Pancreas (tissue), 10 donors: ENCODE data around the gene MPRIP. TPM values are rescaled to one million over a fixed set of nuclear protein-coding genes. Genes with fewer than 3 reads are reported as not detected.

ENCODE experiments used
- ATAC-seq, 4 donors: fragments of 200-7000 bp; cut with Tn5 transposase; one replicate each; pipeline versions ENCODE4 v1.8.0 to v1.9.1; 2020; ENCODE audit warnings: mild to moderate bottlenecking in 4 of 4, moderate library complexity in 4 of 4
- DNase-seq, 6 donors: peaks; one replicate each; pipeline ENCODE4 v3.0.0-alpha.2; 2020
- FAIRE-seq: peaks from 2 replicates; lab custom pipeline; 2012; peaks lifted over from hg19 to GRCh38; lab: Jason Lieb, UNC
- H3K27ac ChIP-seq, 4 donors: fragments of 200-600 bp; sonication (generic); 1 replicate in 3 of 4; 2 replicates in 1 of 4; pipeline versions ENCODE4 v1.5.0 to v1.8.0; 2020
- H3K27me3 ChIP-seq, 4 donors: fragments of 200-600 bp; one replicate each; pipeline ENCODE4 v1.8.0; 2021
- H3K36me3 ChIP-seq, 3 donors: fragments of 200-600 bp; sonication (generic) in 1 of 3; one replicate each; pipeline versions ENCODE4 v1.5.0 to v1.8.0; 2020 to 2021
- H3K4me1 ChIP-seq, 3 donors: fragments of 200-600 bp; one replicate each; pipeline ENCODE4 v1.8.0; 2021
- H3K4me3 ChIP-seq, 4 donors: fragments of 200-600 bp; sonication (generic) in 2 of 4; one replicate each; pipeline versions ENCODE4 v1.5.0 to v1.8.0; 2020 to 2021
- H3K9me3 ChIP-seq, 4 donors: fragments of 200-600 bp; one replicate each; pipeline ENCODE4 v1.8.0; 2021
- WGBS, 2 donors: extraction: QIAGEN DNeasy Blood & Tissue Kit; methylation state at CpG; one replicate each; pipeline ENCODE4 v1.1.7; 2013; 5-methylcytosine and 5-hydroxymethylcytosine counted together
- intact Hi-C, 3 donors: fragments of 100-400 bp; cut with DNase I; formaldehyde crosslinking; loops; one replicate each; pipeline versions ENCODE4 v1.11.1 to v1.14.2; 2022
- polyA plus RNA-seq, 2 donors: library from polyadenylated mRNA; stranded (reverse); fragments of 200-250 nt; gene quantifications; one replicate each; pipeline ENCODE4 v1.2.3, GENCODE V29; 2013
- total RNA-seq, 6 donors: library from RNA; stranded (reverse); fragmentation: NEBNext Ultra II Directional in 4 of 6; extraction: Animal tissue kit (Norgen Biotek cat#: 25700) in 4 of 6; gene quantifications; one replicate each; pipeline versions ENCODE4 v1.2.1 to v1.2.4, GENCODE V29; 2021 to 2023
- TF ChIP-seq, protein P1 (sequence below), 4 donors: fragments of 200-600 bp; sonication (generic) in 3 of 4; IDR thresholded peaks; one replicate each; pipeline versions ENCODE4 v1.5.0 to v1.8.0; 2021; ENCODE audit warnings: antibody characterized with exemption in 4 of 4
- donor health status: healthy with polysubstance abuse.
- donor health status: DM: no; HTN: no; CAD: no; lungs with moderate emphysema.
- donor health status: DM: no; HTN: no; CAD: no.
- donor health status: control.
- donor health status: control.
- donor health status: Bipolar disorder and iron deficiency.
- donor health status: DM: yes; HTN: yes; CAD: no.
- donor health status: DM: no; HTN: no; CAD: no.
- donor health status: DM: no; HTN: no; CAD: no.
- donor health status: DM: yes; HTN: yes; CAD: no.

MPRIP gene
- total and polyA plus RNA-seq, 8 donors = 91.8 to 242 (median 107) TPM

DNA sequence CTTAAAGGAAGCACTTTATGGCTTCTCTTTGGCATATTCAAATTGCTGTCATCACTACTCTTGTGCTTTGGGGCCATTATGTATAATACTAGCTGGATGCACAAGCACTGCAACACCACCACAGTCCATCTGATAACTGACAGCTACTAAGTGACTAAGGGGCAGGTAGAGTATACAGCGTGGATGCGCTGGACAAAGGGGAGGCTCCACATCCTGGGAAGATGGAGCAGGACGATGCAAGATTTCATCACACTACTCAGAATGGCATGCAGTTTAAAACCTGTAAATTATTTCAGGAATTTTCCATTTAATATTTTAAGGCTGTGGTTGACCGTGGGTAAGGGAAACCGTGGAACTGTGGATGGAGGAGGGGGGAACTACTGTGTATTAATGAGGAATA is 25.0 kb downstream of the MPRIP start:
- no peaks in the 10 kb centered on the region for H3K27me3 ChIP-seq
- intact Hi-C loops = no loop called here
- TF ChIP-seq, protein P1, sequence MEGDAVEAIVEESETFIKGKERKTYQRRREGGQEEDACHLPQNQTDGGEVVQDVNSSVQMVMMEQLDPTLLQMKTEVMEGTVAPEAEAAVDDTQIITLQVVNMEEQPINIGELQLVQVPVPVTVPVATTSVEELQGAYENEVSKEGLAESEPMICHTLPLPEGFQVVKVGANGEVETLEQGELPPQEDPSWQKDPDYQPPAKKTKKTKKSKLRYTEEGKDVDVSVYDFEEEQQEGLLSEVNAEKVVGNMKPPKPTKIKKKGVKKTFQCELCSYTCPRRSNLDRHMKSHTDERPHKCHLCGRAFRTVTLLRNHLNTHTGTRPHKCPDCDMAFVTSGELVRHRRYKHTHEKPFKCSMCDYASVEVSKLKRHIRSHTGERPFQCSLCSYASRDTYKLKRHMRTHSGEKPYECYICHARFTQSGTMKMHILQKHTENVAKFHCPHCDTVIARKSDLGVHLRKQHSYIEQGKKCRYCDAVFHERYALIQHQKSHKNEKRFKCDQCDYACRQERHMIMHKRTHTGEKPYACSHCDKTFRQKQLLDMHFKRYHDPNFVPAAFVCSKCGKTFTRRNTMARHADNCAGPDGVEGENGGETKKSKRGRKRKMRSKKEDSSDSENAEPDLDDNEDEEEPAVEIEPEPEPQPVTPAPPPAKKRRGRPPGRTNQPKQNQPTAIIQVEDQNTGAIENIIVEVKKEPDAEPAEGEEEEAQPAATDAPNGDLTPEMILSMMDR (IDR thresholded peaks at IDR 0.05) = no peak
- H3K36me3 ChIP-seq = no peaks in the 10 kb centered on the region
- no peak overlapping the region for H3K27ac ChIP-seq
- no peak overlapping the region for H3K4me3 ChIP-seq
- no peak for DNase-seq
- ATAC-seq = no peak
- no peaks in the 10 kb centered on the region for H3K9me3 ChIP-seq
- 84 to 93% methylated on average over 5 of the region's 5 CpGs for WGBS, 2 donors
- peaks cover 0 to 12% (median 4%) of the 10 kb centered on the region in 3 donors for H3K4me1 ChIP-seq
- no peak for FAIRE-seq

DNA sequence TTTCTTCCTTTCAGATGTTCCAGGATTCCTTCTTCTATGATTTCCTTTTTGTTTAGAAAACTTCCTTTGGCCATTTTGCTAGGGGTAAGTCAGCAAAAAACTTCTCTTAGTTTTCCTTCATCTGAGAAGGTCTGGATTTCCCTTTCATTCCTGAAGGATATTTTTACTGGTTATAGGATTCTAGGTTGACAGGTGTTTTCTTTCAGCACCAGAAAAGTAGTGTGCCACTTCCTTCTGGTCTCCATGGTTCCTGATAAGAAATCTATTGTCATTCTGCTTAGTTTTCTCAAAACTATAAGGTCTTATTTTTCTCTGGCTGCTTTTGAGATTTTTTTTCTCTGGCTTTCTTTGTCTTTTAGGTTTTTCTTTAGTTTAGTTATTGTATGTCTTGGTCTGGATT is 27.6 kb downstream of the MPRIP start:
- Histone ChIP-seq H3K27ac (no peak overlapping the region), H3K4me3 (no peak overlapping the region), H3K36me3 (no peaks in the 10 kb centered on the region), H3K4me1 (peaks cover 0 to under 1% (median 0%) of the 10 kb centered on the region in 3 donors), H3K27me3 (no peaks in the 10 kb centered on the region), H3K9me3 (no peaks in the 10 kb centered on the region)
- TF ChIP-seq, protein P1 (IDR thresholded peaks at IDR 0.05) = no peak
- ATAC-seq = no peak
- FAIRE-seq = no peak
- DNase-seq = no peak
- intact Hi-C loops = loop anchor here in 1 of 3 donors (10.0 kb wide), 1 partner anchor 55 kb away; no protein-coding TSS in a partner anchor

DNA sequence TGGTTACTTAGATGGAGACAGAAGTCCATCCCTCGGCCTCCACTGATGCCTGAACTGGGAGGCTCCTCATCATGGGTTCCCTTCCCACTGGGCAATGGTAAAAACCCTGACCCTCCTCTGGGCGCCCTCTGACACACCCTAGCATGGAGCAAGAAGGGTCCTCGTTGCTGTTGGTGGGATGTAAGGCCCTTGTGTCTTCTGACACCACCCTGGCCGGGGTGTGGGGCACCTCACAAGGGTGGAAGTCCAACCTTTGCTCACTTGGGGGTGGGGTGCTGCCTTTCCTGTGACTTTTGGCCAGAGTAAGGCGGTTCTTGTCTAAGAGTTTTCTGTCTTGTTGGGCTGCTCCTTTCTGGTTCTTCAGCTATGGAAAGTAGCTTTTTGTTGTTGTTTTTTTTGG is 28.7 kb downstream of the MPRIP start:
- FAIRE-seq (no peak), DNase-seq (peak in 3 of 6 donors; percentile 7 to 20 (median 16)), ATAC-seq (no peak)
- intact Hi-C loops = loop anchor here in 1 of 3 donors (10.0 kb wide), 1 partner anchor 56 kb away; no protein-coding TSS in a partner anchor
- TF ChIP-seq, protein P1 (IDR thresholded peaks at IDR 0.05) = no peak
- no peaks in the 10 kb centered on the region for H3K36me3 ChIP-seq
- no peak overlapping the region for H3K4me3 ChIP-seq
- 72 to 84% methylated on average over 5 of the region's 5 CpGs for WGBS, 2 donors
- H3K4me1 ChIP-seq = no peaks in the 10 kb centered on the region
- H3K27ac ChIP-seq = no peak overlapping the region
- H3K9me3 ChIP-seq = no peaks in the 10 kb centered on the region
- H3K27me3 ChIP-seq = no peaks in the 10 kb centered on the region

DNA sequence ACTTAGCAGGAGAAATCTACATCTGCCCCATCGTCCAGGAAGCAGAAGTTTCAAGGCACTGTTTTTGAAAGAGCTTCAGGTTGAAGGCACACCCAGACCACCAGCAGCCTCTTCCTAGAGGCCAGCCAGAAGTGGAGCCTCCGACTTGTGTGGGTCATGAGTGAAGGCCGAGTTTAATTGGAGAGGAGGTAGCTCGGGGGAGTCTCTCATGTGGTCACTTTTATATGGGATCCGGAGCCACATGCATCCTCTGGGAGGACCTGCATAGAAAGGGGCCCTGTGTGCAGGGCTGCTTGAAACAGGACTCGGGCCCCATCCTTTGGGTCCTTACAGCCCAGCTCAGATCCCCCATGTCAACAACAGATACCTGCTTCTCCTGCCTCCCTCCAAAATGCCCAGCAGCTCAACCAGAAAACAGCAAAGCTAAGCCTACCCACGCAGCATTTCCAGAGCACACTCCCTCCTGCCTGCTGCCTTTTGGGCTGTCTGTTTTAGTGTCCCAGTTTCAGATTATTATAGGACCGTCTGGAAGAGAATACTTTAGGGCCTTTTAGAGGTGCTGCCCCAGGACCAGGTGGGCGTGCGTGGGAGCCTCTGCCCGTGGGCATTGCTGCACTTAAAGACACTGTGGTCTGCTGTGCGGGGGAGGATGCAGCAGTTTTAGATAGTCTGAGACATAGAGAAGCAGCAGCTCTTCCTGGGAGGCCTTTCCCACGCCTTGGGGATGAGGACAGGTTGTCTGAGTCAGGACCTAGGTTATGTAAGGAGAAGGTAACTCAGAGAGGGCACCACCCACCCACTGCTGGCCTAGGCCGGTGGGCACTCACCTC is 29.5 kb downstream of the MPRIP start:
- no peak overlapping the region for H3K27ac ChIP-seq
- H3K36me3 ChIP-seq = peaks cover 0 to 4% (median 0%) of the 10 kb centered on the region in 3 donors
- 82 to 89% methylated on average over 14 of the region's 14 CpGs for WGBS, 2 donors
- no peaks in the 10 kb centered on the region for H3K4me1 ChIP-seq
- intact Hi-C loops = loop anchor here in 1 of 3 donors (10.0 kb wide), 1 partner anchor 57 kb away; no protein-coding TSS in a partner anchor
- no peaks in the 10 kb centered on the region for H3K9me3 ChIP-seq
- no peak for FAIRE-seq
- TF ChIP-seq, protein P1 (IDR thresholded peaks at IDR 0.05) = no peak
- no peaks in the 10 kb centered on the region for H3K27me3 ChIP-seq
- no peak for ATAC-seq
- H3K4me3 ChIP-seq = no peak overlapping the region
- peak in 2 of 6 donors; percentile 41 to 46 for DNase-seq
